DND-41 (cell line): ENCODE data around the gene ZNF197.
"Not testable (repeated sequence)": the region's sequence is repeated elsewhere in the genome, so short reads cannot be mapped to it uniquely, and the experiment has no call there.

Experiments used
- EZH2 ChIP-seq: IDR thresholded peaks from 3 replicates; pipeline ENCODE4 v1.6.1; 2012; ENCODE audit warnings: borderline replicate concordance, low read depth, mild to moderate bottlenecking, moderate library complexity, low read length, inconsistent platforms; ENCODE audit not compliant: severe bottlenecking
- TF ChIP-seq, protein P1 (sequence below): IDR thresholded peaks from 2 replicates; pipeline ENCODE4 v1.5.1; 2012; ENCODE audit warnings: borderline replicate concordance, low read length, moderate library complexity, mild to moderate bottlenecking; ENCODE audit not compliant: poor library complexity, severe bottlenecking; ENCODE audit errors: extremely low read depth

DNA sequence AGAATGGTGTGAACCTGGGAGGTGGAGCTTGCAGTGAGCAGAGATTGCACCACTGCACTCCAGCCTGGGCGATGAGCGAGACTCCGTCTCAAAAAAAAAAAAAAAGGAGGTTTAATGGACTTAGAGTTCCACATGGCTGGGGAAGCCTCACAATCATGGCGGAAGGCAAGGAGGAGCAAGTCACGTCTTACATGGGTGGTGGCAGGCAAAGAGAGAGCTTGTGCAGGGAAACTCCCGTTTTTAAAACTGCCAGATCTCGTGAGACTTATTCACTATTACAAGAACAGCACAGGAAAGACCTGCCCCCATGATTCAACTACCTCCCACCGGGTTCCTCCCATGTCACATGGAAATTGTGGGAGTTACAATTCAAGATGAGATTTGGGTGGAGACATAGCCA lies 48.6 kb downstream of the ZNF197 start:
- not testable (repeated sequence) for TF ChIP-seq EZH2
- TF ChIP-seq, protein P1, sequence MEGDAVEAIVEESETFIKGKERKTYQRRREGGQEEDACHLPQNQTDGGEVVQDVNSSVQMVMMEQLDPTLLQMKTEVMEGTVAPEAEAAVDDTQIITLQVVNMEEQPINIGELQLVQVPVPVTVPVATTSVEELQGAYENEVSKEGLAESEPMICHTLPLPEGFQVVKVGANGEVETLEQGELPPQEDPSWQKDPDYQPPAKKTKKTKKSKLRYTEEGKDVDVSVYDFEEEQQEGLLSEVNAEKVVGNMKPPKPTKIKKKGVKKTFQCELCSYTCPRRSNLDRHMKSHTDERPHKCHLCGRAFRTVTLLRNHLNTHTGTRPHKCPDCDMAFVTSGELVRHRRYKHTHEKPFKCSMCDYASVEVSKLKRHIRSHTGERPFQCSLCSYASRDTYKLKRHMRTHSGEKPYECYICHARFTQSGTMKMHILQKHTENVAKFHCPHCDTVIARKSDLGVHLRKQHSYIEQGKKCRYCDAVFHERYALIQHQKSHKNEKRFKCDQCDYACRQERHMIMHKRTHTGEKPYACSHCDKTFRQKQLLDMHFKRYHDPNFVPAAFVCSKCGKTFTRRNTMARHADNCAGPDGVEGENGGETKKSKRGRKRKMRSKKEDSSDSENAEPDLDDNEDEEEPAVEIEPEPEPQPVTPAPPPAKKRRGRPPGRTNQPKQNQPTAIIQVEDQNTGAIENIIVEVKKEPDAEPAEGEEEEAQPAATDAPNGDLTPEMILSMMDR, result not testable (repeated sequence)
